Trophoblast cell (in vitro differentiated cells and primary cell): ENCODE data around the gene CCDC71. TPM values are rescaled to one million over a fixed set of nuclear protein-coding genes. Genes with fewer than 3 reads are reported as not detected.

Source experiments
- DNase-seq, 2 donors: peaks; one replicate each; pipeline ENCODE4 v3.0.0-alpha.2; 2016
- H2AFZ ChIP-seq: 2 replicates; pipeline ENCODE4 v1.6.1; 2013; ENCODE audit warnings: low read length, moderate library complexity, mild to moderate bottlenecking; ENCODE audit not compliant: insufficient read depth, poor library complexity
- H2AK5ac ChIP-seq: 2 replicates; pipeline ENCODE4 v1.6.1; 2013; ENCODE audit warnings: mild to moderate bottlenecking, low read length
- H2BK120ac ChIP-seq: 2 replicates; pipeline ENCODE4 v1.6.1; 2013; ENCODE audit warnings: low read length, mild to moderate bottlenecking, moderate library complexity; ENCODE audit not compliant: insufficient read depth, poor library complexity
- H2BK12ac ChIP-seq: 2 replicates; pipeline ENCODE4 v1.6.1; 2013; ENCODE audit warnings: mild to moderate bottlenecking, low read length, moderate library complexity
- H2BK5ac ChIP-seq: 2 replicates; pipeline ENCODE4 v1.6.1; 2013; ENCODE audit warnings: low read length, low read depth, moderate library complexity, mild to moderate bottlenecking; ENCODE audit not compliant: poor library complexity
- H3K14ac ChIP-seq: 2 replicates; pipeline ENCODE4 v1.6.1; 2013; ENCODE audit warnings: mild to moderate bottlenecking, low read length
- H3K18ac ChIP-seq: 2 replicates; pipeline ENCODE4 v1.6.1; 2013; ENCODE audit warnings: mild to moderate bottlenecking, low read length
- H3K23ac ChIP-seq: 2 replicates; pipeline ENCODE4 v1.6.1; 2013; ENCODE audit warnings: low read length
- H3K27ac ChIP-seq: 2 replicates; pipeline ENCODE4 v1.5.1; 2013; ENCODE audit warnings: low read depth, mild to moderate bottlenecking, inconsistent platforms, low read length, moderate library complexity
- H3K27me3 ChIP-seq: 2 replicates; pipeline ENCODE4 v1.6.1; 2013; ENCODE audit warnings: inconsistent platforms, mild to moderate bottlenecking, low read length, moderate library complexity; ENCODE audit not compliant: insufficient read depth
- H3K36me3 ChIP-seq, 2 experiments: 1 replicate in 1 of 2; 2 replicates in 1 of 2; pipeline ENCODE4 v1.6.1; 2013; ENCODE audit warnings: low read length in 2 of 2, mild to moderate bottlenecking in 2 of 2, moderate library complexity in 1 of 2; ENCODE audit not compliant: insufficient read depth in 2 of 2, control insufficient read depth in 1 of 2
- H3K4ac ChIP-seq: 2 replicates; pipeline ENCODE4 v1.6.1; 2013; ENCODE audit warnings: low read depth, mild to moderate bottlenecking, low read length, moderate library complexity
- H3K4me1 ChIP-seq, 2 experiments: 1 replicate in 1 of 2; 2 replicates in 1 of 2; pipeline ENCODE4 v1.6.1; 2013; ENCODE audit warnings: low read length in 2 of 2, mild to moderate bottlenecking in 2 of 2, moderate library complexity in 1 of 2; ENCODE audit not compliant: insufficient read depth in 2 of 2, control insufficient read depth in 1 of 2
- H3K4me2 ChIP-seq: 2 replicates; pipeline ENCODE4 v1.6.1; 2013; ENCODE audit warnings: inconsistent platforms, mild to moderate bottlenecking, low read length, moderate library complexity
- H3K4me3 ChIP-seq: 2 replicates; pipeline ENCODE4 v1.5.1; 2013; ENCODE audit warnings: mild to moderate bottlenecking, low read depth, low read length, inconsistent platforms
- H3K79me1 ChIP-seq: one replicate; pipeline ENCODE4 v1.6.1; 2013; ENCODE audit warnings: low read length
- H3K79me2 ChIP-seq: 2 replicates; pipeline ENCODE4 v1.6.1; 2013; ENCODE audit warnings: low read length, mild to moderate bottlenecking; ENCODE audit not compliant: control insufficient read depth, insufficient read depth, poor library complexity
- H3K9ac ChIP-seq: 2 replicates; pipeline ENCODE4 v1.6.1; 2013; ENCODE audit warnings: mild to moderate bottlenecking, low read length
- H3K9me3 ChIP-seq: 2 replicates; pipeline ENCODE4 v1.6.1; 2013; ENCODE audit warnings: low read depth, mild to moderate bottlenecking, control low read depth, inconsistent platforms, low read length; ENCODE audit not compliant: insufficient read depth
- H4K12ac ChIP-seq: 2 replicates; pipeline ENCODE4 v1.6.1; 2013; ENCODE audit warnings: low read depth, mild to moderate bottlenecking, low read length, moderate library complexity
- H4K8ac ChIP-seq: 2 replicates; pipeline ENCODE4 v1.6.1; 2013; ENCODE audit warnings: low read depth, mild to moderate bottlenecking, low read length, moderate library complexity
- H4K91ac ChIP-seq: one replicate; pipeline ENCODE4 v1.6.1; 2013; ENCODE audit warnings: low read depth, mild to moderate bottlenecking, low read length, moderate library complexity
- WGBS: extraction: QIAGEN DNeasy Blood & Tissue Kit; methylation state at CpG from one replicate; pipeline ENCODE4 v1.1.7; 2013; ENCODE audit warnings: missing lambda C conversion rate; ENCODE audit not compliant: insufficient read length, insufficient coverage; ENCODE audit errors: extremely low coverage; 5-methylcytosine and 5-hydroxymethylcytosine counted together
- polyA plus RNA-seq: library from polyadenylated mRNA; stranded (reverse); fragments of 200-250 nt; gene quantifications from 2 replicates; pipeline ENCODE4 v1.2.3, GENCODE V29; 2013

CCDC71 gene
- 13.2 and 13.6 TPM in 2 replicates for polyA plus RNA-seq

GRCh38 chr3:49165771-49166751, at the start of gene CCDC71:
Gene CCDC71 (minus strand): TSS chr3:49166331. CDS start chr3:49164208, 2,123 bp downstream.
- no CpG with 5 or more reads among the region's 69 CpGs for WGBS
- H3K4me2 ChIP-seq: peak within 1 kb of the TSS; percentile 72
- peaks cover 3% of the 10 kb centered on the region for H3K79me2 ChIP-seq
- peak within 1 kb of the TSS; percentile 92 for H4K8ac ChIP-seq
- peaks cover 9% of the 10 kb centered on the region for H3K79me1 ChIP-seq
- DNase-seq: peak; percentile 53 to 68
- H2BK12ac ChIP-seq: no peak within 1 kb of the TSS
- no peak within 1 kb of the TSS for H3K23ac ChIP-seq
- H3K18ac ChIP-seq: peak within 1 kb of the TSS; percentile 69
- peak within 1 kb of the TSS; percentile 85 for H3K4me3 ChIP-seq
- H3K9me3 ChIP-seq: peaks cover 8% of the 10 kb centered on the region
- H2BK120ac ChIP-seq: peak within 1 kb of the TSS; percentile 20
- no peaks in the 10 kb centered on the region for H3K27me3 ChIP-seq
- H3K4ac ChIP-seq: peak within 1 kb of the TSS; percentile 59
- H3K14ac ChIP-seq: peak within 1 kb of the TSS; percentile 67
- H3K9ac ChIP-seq: peak within 1 kb of the TSS; percentile 82
- H2AK5ac ChIP-seq: peak within 1 kb of the TSS; percentile 22
- peak within 1 kb of the TSS; percentile 38 for H2BK5ac ChIP-seq
- no peak within 1 kb of the TSS for H3K27ac ChIP-seq
- H2AFZ ChIP-seq: peak within 1 kb of the TSS; percentile 60
- peak within 1 kb of the TSS; percentile 80 for H4K12ac ChIP-seq
- H3K36me3 ChIP-seq: peaks cover 19% of the 10 kb centered on the region in 2 experiments
- peaks cover 7 to 14% of the 10 kb centered on the region in 2 experiments for H3K4me1 ChIP-seq
- H4K91ac ChIP-seq: peak within 1 kb of the TSS; percentile 81

DNA sequence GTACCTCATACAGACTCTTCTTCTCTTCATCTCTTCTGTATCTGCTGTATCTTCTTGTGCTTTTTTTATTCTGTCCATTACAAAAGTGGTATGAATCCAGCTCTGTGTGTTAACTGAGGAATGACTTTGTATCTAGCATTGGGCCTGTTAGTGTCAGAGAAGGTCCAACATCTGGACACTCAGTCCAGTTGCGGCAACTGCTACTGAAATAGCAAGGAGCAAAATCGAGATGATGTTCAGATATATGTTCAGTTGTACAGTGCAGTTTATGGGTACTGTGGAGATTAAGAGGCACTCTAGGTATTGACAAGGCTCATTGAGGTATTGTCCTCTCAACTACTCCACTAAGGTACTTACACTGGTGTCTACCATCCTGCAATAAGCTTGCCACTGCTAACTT, 47.9 kb upstream of the CCDC71 start:
- Histone ChIP-seq H4K91ac (no peak overlapping the region), H2AFZ (no peak overlapping the region), H3K27me3 (no peaks in the 10 kb centered on the region), H3K4me2 (no peak overlapping the region), H3K14ac (no peak overlapping the region), H3K9me3 (peaks cover 8% of the 10 kb centered on the region), H3K79me1 (peaks cover 2% of the 10 kb centered on the region), H2BK5ac (no peak overlapping the region), H3K79me2 (no peaks in the 10 kb centered on the region), H3K23ac (no peak overlapping the region), H3K27ac (no peak overlapping the region), H4K12ac (no peak overlapping the region), H2BK120ac (no peak overlapping the region), H3K4me3 (no peak overlapping the region), H4K8ac (no peak overlapping the region), H3K18ac (no peak overlapping the region), H3K9ac (no peak overlapping the region), H3K36me3 (peaks cover 0 to 2% of the 10 kb centered on the region in 2 experiments), H3K4me1 (no peaks in the 10 kb centered on the region), H3K4ac (no peak overlapping the region), H2BK12ac (no peak overlapping the region), H2AK5ac (no peak overlapping the region)
- WGBS: no CpG with 5 or more reads among the region's 2 CpGs
- no peak for DNase-seq

- H4K8ac ChIP-seq: no peak overlapping the region
- no peak overlapping the region for H3K14ac ChIP-seq
- WGBS: no CpG with 5 or more reads among the region's 15 CpGs
- peaks cover 7% of the 10 kb centered on the region for H3K9me3 ChIP-seq
- H2BK120ac ChIP-seq: no peak overlapping the region
- H3K23ac ChIP-seq: no peak overlapping the region
- no peaks in the 10 kb centered on the region for H3K27me3 ChIP-seq
- H2BK5ac ChIP-seq: no peak overlapping the region
- H3K9ac ChIP-seq: no peak overlapping the region
- H3K79me2 ChIP-seq: no peaks in the 10 kb centered on the region
- H3K4ac ChIP-seq: no peak overlapping the region
- H4K91ac ChIP-seq: no peak overlapping the region
- no peak overlapping the region for H4K12ac ChIP-seq
- DNase-seq: no peak
- H2AFZ ChIP-seq: no peak overlapping the region
- H3K4me1 ChIP-seq: no peaks in the 10 kb centered on the region
- H3K4me2 ChIP-seq: no peak overlapping the region
- no peak overlapping the region for H3K4me3 ChIP-seq
- H3K36me3 ChIP-seq: peaks cover 0 to 2% of the 10 kb centered on the region in 2 experiments
- H3K27ac ChIP-seq: no peak overlapping the region
- no peak overlapping the region for H2AK5ac ChIP-seq
- peaks cover 2% of the 10 kb centered on the region for H3K79me1 ChIP-seq
- no peak overlapping the region for H3K18ac ChIP-seq
- H2BK12ac ChIP-seq: no peak overlapping the region
Observed at GRCh38 chr3:49213541-49213943, 47.4 kb upstream of the CCDC71 start.

- Histone ChIP-seq H3K18ac (no peak overlapping the region), H3K79me2 (no peaks in the 10 kb centered on the region), H3K9me3 (no peaks in the 10 kb centered on the region), H3K27ac (no peak overlapping the region), H3K4me1 (no peaks in the 10 kb centered on the region), H3K36me3 (no peaks in the 10 kb centered on the region), H2AFZ (no peak overlapping the region), H3K79me1 (no peaks in the 10 kb centered on the region), H3K4ac (no peak overlapping the region), H4K12ac (no peak overlapping the region), H2AK5ac (no peak overlapping the region), H3K4me2 (no peak overlapping the region), H3K27me3 (no peaks in the 10 kb centered on the region), H4K8ac (no peak overlapping the region), H3K23ac (no peak overlapping the region), H3K4me3 (no peak overlapping the region), H3K9ac (no peak overlapping the region), H4K91ac (no peak overlapping the region), H2BK120ac (no peak overlapping the region), H2BK12ac (no peak overlapping the region), H3K14ac (no peak overlapping the region), H2BK5ac (no peak overlapping the region)
- DNase-seq: no peak
- no CpG with 5 or more reads among the region's 15 CpGs for WGBS
Observed at GRCh38 chr3:49199900-49200281, 33.8 kb upstream of the CCDC71 start.
